ENCODE results near the gene RSPH4A. TPM values are rescaled to one million over a fixed set of nuclear protein-coding genes. Genes with fewer than 3 reads are reported as not detected.
"Not testable (repeated sequence)": the region's sequence is repeated elsewhere in the genome, so short reads cannot be mapped to it uniquely, and the experiment has no call there.

The RSPH4A gene
- 0.49 TPM for total RNA-seq

DNA sequence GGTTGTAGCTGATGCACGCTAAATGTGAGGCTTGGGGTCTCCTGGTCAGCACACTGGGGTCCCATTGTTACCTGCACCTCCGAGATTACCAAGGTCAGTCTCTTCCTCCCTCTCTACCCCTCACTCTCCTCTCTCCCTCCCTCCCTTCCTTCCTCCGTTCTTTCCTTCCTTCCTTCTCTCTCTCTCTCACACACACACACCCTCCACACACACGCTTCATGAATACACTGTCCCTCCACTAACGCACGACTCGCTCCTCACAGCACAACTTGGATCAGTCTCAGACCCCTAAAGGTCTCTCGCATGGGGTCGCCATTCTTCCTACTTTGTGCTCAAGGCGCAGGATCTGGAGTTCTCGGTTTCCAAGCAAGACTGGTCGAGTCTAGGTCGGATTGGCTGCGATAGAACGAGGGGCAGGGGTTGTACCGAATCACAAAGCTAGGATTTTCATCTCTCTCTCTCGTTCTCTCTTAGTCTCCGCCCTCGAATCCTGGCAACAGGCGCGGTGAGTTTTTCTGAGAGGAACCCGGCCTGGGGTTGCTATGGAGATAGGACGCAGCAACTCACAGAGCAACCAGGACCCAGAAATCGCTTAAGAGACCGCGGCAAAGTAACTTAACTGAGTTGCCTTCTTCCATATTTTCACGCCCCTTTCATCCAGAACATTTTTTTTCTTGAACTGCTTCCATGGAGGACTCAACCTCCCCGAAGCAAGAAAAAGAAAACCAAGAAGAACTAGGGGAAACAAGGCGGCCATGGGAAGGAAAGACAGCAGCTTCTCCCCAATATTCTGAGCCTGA, at the start of gene RSPH4A:
Gene RSPH4A (plus strand): TSS at position 543 of the 800 bp plus-strand sequence. CDS start 145 bp downstream, at position 688.
- peak; percentile 93 for DNase-seq (ENCODE audit: low spot score)

GRCh38 chr6:116568111-116568510, 48.2 kb upstream of the RSPH4A start:
- DNase-seq (ENCODE audit: low spot score): no peak

GRCh38 chr6:116568821-116569755, 47.2 kb upstream of the RSPH4A start:
- no peak for DNase-seq (ENCODE audit: low spot score)

GRCh38 chr6:116570856-116571682, 45.2 kb upstream of the RSPH4A start, which contains the start of gene RWDD1:
Gene RWDD1, plus strand, starts transcription at chr6:116571504. Its CDS starts 79 bp downstream, at chr6:116571583.
- DNase-seq (ENCODE audit: low spot score): peak; percentile 99

DNA sequence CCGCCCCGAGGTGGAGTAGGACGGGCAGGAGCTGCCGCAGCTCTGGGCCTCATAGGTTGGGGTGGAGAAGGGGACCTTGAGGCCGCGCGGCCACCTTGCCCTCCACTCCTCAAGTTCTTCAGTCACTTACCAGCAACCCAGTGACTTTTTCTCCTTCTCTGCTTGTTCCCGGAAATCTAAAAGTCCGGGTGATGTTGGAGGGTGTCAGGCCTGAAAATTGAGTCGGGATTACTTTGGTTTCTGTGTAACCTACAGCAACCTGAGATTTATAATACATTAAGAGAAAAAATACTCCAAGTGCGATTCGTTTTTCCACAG, 44.6 kb upstream of the RSPH4A start:
- DNase-seq (ENCODE audit: low spot score): no peak

- DNase-seq (ENCODE audit: low spot score): no peak
Observed at GRCh38 chr6:116572162-116572561, 44.1 kb upstream of the RSPH4A start.

- DNase-seq (ENCODE audit: low spot score): no peak
Observed at GRCh38 chr6:116575227-116575626, 41.1 kb upstream of the RSPH4A start.

GRCh38 chr6:116577486-116577885, 38.8 kb upstream of the RSPH4A start:
- no peak for DNase-seq (ENCODE audit: low spot score)

DNA sequence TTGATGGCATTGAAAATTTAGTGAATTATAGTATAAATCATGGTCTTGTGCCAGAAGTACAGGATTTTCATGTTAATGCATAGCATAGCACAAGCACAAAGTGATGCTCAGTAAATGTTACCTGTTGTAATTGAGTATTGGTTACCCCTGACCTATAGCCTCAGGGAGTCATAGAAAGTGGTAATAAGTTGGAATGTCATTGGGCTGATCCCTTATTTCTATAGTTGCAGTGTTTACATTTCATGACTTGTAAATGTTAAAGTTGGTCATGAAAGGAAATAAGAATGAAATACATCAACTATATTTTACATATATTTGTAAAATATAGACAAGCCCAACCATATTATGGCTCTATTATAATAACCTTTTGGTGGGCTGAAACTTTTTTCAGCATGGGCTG, 37.9 kb upstream of the RSPH4A start:
- DNase-seq (ENCODE audit: low spot score): no peak

DNA sequence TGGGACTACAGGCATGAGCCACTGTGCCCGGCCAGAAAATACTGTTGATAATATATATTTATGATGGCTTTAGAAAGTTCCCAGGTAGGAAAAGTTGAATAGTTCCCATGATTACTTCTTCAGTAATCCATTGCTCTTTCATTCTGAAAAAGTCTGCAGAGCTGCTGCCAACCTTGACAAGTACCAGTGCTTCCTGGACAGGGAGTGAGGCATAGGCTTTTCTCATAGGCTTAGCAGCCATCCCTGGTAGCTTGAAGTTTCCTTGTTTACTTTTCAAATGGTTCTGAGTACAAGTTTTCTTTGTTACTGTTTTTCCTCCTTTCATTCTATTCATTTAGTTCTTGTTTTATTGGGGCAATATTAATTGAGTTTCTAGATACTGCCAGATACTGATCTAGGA, 37.1 kb upstream of the RSPH4A start:
- DNase-seq (ENCODE audit: low spot score): no peak

DNA sequence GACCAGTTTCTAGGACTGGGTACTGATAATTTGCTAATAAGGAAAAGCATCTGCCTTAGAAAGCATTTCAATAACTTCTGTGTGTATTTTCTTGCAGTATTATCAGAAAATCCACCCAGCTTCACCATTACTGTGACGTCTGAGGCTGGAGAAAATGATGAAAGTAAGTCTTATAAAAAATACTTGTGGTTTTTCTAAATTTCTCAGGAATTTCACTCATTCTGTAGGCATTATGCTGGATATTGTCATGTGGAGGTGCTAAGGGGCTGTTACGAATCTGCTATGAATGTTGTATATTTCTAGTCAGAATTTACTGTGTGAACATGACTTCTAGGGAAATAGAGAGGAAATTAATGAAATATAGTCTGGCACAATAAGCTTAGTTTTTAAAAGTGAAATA, 36.1 kb upstream of the RSPH4A start:
- DNase-seq (ENCODE audit: low spot score): no peak

DNA sequence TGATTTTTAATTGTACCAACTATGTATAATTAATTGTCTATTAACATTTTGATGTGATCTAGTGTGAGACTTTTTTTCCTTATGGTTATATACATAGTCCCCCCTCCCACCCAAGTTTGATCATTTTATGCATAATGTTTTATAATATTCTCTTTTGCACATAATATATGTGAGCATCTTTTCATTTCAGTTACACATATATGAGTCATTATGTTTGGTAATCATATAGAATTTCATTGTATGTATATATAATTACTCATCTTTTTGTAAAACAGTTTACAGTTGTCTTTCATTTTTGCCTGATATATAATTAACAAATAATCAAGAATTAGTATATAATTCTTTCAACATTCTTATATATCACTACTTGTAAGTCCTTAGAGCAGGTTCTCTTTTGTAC, 30.0 kb upstream of the RSPH4A start:
- DNase-seq (ENCODE audit: low spot score): no peak

DNA sequence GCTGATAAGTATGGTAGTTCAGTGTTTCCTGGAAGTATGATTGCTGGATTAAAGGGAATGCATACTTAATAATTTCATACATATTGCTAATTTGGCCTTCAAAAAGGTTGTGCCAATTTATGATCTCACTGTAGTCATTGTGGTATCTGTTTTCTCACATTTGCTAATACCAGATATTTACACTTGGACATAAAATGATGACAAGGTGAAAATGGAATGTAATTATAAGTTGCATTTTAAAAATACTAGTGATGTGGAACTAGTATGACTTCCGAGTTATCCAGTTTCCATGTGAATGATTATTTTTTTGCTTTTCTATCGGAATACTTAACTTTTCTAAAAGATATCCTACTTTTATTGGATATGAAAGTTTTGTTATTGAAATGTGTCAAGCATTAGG, 29.5 kb upstream of the RSPH4A start:
- no peak for DNase-seq (ENCODE audit: low spot score)

GRCh38 chr6:116595247-116595646, 21.0 kb upstream of the RSPH4A start:
- DNase-seq (ENCODE audit: low spot score): no peak

DNA sequence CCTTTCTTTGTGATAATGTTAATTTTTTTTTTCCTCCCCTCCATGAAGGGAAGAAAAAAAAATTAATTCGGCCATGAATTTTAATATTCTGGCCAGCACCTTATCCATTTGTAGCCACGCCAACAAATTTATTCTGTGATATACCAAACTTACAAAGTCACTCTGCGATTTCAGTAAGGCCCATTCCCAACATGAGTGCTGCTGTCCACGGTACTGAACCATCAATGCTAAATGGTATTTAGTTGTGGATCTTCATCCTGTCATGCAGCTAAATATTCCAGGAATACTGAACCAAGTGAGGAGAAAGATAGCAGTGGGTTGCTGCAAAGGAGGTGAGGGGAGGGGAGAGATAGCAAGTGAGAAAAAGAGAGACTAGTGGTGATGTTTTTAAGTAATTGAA, 19.5 kb upstream of the RSPH4A start:
- no peak for DNase-seq (ENCODE audit: low spot score)

DNA sequence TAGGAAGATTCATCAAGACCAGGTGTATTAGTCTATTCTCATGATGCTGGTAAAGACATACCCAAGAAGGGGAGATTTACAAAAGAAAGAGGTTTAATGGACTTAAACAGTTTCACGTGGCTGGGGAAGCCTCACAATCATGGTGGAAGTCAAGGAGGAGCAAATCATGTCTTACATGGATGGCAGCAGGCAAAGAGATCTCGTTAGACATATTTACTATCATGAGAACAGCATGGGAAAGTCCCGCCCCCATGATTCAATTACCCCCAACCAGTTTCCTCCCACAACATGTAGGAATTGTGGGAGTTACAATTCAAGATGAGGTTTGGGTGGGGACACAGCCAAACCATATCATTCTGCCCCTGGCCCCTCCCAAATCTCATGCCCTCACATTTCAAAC, 12.4 kb upstream of the RSPH4A start:
- DNase-seq (ENCODE audit: low spot score): not testable (repeated sequence)

GRCh38 chr6:116604868-116605267, 11.4 kb upstream of the RSPH4A start:
- DNase-seq (ENCODE audit: low spot score): not testable (repeated sequence)

- DNase-seq (ENCODE audit: low spot score): no peak
Observed at GRCh38 chr6:116605935-116606334, 10.3 kb upstream of the RSPH4A start.

GRCh38 chr6:116611056-116611455, 5.2 kb upstream of the RSPH4A start:
- DNase-seq (ENCODE audit: low spot score): no peak

DNA sequence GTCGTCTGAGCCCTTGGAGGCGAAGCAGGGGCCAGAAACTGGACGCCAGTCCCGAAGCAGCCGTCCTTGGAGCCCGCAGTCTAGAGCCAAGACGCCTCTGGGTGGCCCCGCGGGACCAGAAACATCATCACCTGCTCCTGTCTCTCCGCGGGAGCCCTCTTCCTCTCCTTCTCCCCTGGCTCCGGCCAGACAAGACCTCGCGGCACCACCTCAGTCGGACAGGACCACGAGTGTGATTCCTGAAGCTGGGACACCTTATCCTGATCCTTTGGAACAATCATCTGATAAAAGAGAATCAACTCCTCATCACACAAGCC, 416 bp downstream of the RSPH4A start:
- no peak for DNase-seq (ENCODE audit: low spot score)

GRCh38 chr6:116624036-116624805, 7.9 kb downstream of the RSPH4A start:
- no peak for DNase-seq (ENCODE audit: low spot score)
